ENCODE measurements around the gene TMEM131L.
A peak's percentile ranks its signal among the peaks of the same experiment; 100 is the strongest.

The TMEM131L gene

DNA sequence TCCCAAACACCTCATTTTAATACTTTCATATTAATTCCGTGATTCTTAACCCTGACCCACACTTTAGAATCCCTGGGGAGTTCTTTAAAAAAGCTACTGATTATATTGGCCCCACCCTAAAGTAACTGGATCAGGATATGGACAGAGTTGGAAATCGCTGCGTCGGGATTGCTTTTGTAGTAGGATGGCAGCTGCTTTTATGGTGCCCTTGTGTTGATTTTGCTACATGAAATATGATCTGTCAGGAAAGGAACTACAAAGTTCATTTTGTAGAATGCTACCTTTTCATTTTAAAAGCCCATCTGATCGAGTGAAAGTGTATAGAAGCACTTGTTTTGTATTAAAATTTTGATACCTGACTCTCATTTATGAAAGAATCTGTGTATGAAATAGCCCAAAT, 43.6 kb downstream of the TMEM131L start:
- DNase-seq, result no peak

DNA sequence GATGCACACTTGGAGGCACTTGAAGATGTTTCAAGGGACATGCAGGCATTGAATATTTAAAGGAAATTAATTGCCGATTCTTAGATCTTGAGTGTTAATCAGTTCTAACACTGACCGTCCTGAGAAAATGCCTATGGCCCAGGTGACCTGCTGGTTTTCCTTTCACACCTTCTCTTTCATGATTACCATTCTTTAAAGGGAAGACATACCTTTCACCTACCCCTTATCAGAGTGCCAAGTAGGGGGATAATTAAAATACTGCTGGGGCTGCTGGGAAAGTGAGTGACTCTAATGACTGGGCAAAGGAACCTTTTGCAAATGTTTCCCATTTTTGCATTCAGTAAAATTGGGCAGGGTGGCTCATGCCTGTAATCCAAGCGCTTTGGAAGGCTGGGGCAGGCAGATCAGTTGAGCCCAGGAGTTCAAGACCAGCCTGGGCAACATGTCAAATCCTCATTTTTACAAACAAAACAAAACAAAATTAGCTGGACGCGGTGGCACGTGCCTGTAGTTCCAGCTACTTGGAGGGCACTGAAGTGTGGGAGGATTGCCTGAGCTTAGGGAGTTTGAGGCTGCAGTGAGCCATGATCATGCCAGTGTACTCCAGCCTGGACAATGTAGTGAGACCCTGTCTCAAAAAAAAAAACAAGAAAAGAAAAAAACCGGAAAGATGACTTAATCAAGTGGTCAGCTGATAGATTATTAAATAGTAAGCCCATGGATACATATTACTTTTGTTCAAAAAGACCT, 44.3 kb downstream of the TMEM131L start:
- DNase-seq, result no peak

DNA sequence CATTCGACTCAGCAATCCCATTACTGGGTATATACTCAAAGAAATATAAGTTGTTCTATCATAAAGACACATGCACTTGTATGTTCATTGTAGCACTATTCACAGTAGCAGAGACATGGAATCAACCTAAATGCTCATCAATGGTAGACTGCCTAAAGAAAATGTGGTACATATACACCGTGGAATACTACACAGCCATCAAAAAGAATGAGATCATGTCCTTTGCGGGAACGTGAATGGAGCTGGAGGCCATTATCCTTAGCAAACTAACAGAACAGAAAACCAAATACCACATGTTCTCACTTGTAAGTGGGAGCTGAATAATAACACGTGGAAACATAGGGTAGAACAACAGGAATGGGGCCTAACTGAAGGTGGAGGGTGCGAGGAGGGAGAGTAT, 44.9 kb downstream of the TMEM131L start:
- DNase-seq, result no peak

DNA sequence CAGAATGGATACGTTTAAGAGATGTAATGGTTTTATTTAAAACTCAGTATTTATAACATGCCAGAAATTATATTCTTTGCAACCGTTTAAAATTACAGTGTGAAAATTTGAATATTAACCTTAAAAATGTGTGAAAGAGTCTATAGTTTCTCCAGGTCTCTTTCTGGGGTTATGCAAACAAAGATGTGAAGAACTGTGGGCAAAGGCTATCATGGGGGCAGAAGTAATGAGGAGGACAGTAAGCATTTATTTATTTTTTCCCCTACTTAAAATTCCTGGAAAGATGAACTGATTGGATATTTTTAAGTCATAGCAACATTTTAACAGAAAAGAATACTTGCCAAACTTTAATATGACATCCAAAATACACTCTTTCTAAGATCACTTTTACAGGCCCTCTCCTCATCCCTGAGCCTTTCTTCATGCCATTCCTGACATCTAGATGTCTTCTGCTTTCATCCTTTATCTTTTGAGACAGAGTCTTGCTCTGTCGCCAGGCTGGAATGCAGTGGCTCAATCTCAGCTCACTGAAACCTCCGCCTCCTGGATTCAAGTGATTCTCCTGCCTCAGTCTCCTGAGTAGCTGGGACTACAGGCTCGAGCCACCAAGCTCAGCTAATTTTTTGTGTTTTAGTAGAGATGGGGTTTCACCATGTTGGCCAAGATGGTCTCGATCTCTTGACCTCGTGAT, 46.1 kb downstream of the TMEM131L start:
- DNase-seq, result no peak

DNA sequence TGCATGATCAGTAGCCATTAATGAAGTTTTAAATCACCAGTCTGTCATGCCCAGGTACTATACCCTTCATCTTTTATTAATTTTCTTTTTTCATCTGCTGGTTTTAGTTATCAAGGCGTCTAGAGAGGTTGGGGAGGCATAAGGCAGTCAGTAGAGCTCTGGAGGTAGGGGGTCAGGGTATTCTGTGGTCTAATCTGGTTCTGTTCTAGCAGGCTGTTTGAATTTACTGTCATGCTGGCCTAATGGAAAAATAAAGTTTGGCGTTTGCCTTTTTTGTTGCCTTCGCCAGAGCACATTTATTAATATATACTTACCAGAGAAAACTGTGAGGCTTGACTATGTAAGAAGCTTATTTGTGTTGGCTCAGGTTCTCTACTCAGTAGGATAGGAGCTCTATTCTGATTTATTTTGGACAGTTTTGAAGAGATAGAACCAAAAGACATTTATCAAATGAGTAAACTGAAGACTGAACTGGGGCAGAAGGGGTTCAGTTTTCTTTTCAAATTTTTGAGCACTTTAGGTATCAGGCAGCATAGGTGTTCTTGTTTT, 46.9 kb downstream of the TMEM131L start:
- no peak for DNase-seq

DNA sequence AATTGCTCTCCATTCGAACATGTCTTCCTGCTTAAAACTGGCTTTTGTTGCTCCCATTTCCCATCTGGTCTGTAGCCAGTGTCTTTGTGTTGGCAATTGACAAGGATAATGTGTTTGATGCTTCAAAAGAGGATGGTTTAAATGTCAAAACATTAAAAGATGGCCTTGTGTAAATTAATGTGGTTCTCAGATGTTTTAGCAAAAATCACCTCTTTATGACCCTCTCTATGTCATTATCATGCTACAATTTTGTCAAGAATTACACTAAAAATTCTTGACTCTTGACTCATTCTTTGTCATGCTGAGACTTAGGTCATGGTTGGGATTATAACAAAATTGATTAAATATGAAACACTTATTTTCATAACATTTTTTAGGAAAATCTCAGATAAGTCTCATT, 47.4 kb downstream of the TMEM131L start:
- DNase-seq, result no peak

DNA sequence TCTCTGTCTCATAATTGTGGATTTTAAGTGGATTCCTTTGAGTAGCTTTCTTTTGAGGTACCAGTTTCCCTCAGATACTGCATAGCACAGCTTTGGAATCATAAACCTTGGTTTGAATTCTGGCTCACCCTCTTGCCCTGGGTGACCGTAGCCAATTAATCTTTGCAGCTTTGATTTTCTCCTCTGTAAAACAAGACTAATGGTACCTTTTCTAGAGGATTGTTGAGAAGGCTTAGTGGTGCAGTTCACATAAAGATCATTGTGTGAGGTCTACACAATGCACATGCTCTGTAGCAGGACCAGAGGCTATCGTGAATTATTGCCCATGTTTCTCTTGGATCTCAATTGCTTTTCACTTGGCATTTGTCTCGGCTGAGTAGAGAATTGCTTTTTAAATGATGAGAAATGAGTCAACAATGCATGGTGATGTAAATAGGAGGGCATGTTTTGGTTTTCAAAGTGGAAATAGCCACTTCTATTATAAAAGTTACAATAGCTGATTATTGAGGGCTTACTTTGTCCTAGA, 47.9 kb downstream of the TMEM131L start:
- no peak for DNase-seq

DNA sequence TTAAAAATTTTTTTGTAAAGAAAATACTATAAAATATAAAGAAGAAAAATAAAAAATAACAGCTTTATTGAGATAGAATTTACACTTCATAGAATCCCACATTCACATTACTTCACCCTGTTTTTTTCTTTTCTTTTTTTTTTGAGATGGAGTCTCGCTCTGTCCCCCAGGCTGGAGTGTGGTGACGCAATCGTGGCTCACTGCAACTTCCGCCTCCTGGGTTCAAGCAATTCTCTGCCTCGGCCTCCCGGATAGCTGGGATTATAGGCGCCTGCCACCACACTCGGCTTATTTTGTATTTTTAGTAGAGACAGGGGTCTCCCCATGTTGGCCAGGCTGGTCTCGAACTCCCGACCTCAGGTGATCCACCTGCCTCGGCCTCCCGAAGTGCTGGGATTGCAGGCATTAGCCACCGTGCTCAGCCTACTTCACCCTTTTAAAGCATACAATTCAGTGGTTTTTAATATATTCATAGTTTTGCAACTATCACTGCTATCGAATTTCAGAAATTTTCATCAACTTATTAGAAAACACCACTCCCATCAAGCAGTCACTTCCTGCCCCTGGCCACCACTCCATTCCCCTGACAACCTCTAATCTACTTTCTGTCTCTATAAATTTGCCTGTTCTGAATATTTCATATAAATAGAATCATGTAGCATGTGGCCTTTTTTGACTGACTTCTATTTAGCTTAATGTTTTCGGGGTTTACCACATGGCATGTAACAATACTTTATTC, 48.7 kb downstream of the TMEM131L start:
- no peak for DNase-seq

DNA sequence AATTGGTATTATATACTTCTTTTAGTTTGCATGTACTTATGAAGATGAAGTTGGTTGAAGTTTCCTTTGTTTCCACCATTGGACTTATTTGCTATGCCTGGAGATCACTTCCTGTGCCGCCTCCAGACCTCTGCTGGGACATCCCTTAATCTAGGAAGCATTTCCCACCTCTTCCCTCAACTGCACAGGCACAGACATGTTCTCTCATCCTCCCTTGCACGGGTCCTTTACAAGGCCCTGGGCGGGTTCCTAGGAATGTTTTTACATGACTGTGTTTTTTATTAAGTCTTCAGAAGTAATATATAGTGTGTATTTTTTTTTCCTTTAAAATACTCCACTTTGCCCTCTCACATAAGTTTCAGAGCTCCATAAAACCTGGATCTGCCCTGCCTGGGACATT, 51.0 kb downstream of the TMEM131L start:
- no peak for DNase-seq

DNA sequence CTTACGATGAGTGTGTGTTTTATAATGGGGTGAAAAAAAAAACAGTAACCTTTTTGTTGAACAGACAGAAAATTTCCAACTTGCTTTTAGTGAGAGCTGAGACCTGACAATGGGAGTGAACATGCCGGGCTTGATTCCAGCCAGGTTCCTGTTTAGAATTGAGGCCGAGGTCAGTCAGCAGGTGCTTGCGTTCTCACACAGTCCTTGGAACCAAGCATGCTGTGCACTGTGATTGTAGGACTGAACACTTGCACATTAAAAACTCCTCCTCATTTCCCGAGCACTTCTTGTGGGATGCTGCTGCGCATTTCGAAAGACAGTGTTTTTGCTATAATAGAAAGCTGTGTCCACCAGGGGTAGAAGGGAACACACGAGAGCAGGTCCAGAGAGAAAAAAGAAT, 51.8 kb downstream of the TMEM131L start:
- no peak for DNase-seq

DNA sequence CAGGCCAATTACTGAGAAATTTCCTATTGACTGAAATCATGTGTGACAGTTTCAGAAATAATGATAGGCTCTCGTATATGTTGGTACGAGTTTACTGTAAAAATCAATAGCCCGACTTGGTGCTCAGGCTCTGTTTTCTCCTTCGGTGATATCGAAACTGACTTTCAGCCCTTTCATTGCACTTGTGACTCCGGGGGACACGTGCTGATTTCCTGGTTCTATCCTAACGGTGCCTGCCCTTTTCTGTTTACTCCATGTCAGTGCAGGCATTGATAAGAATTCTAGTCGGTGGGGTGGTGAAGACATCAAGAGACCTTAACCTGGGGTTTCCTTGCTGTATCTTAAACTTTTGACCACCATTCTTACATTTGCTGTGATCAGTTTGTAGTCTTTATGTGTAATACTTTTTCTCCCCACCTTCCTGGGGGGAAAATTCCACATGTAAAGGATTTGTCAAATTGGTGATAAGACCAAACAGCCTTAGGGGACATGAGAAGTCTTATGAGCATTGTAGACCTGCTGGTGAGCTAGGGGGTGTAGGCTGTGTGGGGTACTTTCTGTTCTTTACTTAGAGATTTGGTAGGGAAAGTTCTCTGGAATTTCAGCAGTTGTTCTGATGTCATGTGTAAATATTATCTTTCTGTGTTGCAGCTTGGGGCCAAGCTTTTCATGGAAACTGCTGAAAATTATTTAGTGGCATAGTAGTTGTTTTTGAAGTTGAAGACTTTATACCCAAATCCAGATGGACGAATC, 52.7 kb downstream of the TMEM131L start:
- DNase-seq, result no peak

DNA sequence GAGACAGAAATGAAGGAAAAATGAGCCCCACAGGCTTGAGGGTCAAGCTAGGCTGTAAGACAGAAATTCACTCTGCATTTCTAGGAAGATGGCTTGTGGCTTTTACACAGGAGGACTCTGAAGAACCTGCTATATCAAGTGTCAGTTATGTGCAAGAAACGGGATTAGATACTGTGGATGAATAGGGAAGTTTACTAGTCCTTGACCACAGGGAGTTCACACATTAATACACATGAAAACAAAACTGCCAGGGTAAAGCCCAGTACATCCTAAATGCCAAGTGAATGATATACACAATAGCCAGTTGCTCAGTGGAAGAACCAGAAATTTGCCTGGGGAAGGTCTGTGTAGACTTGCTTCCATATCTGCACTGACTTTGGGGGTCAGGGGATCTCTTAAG, 53.5 kb downstream of the TMEM131L start:
- no peak for DNase-seq

DNA sequence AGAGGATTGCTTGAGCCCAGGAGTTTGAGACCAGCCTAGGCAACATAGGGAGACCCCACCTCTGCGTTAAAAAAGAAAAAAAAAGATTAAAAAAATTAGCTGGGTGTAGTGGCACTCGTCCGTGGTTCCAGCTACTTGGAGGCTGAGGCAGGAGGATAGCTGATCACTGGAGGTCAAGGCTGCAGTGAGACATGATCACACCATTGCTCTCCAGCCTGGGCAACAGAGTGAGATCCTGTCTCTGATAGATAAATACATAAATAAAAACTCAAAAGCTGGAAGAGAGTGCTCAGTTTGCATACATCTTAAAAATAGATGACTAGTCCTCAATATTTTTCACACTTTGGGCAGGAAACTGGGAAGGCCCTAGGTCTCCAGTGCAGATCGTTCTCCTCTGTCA, 54.1 kb downstream of the TMEM131L start:
- no peak for DNase-seq

DNA sequence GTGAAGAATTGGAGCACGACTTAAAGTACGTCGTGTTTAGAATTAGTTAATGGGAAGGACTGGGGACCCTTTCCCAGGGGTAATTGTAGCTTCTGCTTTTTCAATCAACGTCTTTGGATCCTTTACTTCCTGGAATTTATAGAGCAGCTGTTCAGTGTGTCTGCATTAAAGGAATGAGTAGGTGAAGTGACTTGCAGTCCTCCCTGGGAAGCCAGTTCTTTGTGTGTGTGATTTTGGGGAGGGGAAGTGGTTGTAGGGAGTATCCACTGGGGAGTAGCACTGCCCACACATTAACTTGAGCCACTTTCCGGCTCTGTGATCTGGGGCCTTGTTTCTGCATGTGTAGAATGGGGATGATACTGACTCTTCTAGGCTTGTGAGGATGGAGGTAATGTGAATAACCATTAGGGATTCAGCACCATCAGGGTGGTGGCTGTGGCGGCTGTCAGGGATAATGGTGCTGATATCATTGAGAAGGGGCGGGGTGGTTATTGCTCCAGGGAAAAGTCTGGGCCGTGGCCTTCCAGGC, 54.7 kb downstream of the TMEM131L start:
- peak in 1 of 2 donors; percentile 35 for DNase-seq

DNA sequence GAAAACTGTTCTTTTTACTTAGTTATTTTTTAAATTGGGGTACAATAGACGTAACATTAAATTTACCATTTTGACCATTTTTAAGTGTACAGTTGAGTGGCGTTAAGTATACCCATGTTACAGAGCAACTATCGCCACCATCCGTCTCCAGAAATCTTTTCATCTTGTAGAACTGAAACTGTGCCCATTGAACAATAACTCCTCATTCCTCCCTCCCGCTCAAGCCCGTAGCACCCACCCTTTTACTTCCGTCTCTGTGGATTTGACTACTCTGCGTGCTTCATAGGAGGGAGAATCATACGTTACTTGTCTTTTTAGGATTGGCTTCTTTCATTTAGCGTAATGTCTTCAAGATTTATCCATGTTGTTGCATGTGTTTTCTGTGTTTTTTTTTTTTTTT, 55.3 kb downstream of the TMEM131L start:
- DNase-seq, result no peak

DNA sequence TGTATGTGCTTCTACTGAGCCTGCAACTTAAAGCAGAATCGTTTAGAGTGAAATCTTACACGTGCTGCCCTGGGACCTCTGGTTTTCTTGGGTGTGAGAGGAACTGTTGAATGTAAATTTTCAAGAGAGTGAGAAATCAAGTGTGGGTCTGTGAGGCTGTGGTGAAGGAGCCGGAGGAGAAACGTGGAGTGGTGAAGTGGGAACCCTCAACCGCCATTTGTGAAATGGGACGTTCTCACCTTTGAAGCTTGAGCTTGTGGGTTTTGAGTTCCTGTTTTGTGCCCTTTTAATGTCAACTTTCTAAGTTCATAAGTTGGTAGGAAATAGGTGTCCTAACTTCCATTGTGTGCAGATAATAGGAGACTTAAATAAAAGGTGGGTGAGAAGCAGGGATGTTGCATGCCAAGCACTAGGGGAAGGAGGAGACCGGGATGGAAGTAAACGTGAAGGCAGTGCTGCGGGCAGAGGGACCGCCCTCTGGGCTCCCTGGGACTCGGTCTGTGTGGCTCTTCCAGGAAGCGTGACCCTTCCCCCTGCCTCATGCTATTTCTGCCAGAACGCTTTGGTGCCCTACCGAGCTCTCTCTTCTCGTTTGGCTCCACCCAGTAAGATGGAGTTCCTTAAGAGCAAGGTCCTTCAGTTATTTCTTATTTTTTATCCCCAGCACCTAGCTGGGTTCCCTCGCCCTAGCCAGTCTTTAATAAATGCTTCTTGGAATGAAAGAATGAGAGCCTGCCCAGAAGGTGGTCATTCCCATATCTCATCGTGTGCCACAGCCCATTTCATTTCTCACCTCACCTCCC, 56.0 kb downstream of the TMEM131L start:
- no peak for DNase-seq

DNA sequence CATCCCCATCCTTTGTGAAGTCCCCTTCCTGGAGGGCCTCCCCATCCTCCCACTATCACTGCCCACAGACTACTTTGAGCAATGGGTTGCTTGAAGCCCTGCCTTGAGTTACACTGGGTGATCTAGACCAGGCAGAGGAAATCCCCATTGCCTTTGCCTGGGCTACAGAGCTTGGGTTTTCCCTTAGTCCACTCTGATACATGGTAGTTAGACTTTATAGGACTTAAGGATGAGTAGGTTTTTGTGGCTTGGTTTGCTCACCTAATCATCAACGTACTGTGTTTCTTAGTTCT, 56.6 kb downstream of the TMEM131L start:
- DNase-seq, result no peak

DNA sequence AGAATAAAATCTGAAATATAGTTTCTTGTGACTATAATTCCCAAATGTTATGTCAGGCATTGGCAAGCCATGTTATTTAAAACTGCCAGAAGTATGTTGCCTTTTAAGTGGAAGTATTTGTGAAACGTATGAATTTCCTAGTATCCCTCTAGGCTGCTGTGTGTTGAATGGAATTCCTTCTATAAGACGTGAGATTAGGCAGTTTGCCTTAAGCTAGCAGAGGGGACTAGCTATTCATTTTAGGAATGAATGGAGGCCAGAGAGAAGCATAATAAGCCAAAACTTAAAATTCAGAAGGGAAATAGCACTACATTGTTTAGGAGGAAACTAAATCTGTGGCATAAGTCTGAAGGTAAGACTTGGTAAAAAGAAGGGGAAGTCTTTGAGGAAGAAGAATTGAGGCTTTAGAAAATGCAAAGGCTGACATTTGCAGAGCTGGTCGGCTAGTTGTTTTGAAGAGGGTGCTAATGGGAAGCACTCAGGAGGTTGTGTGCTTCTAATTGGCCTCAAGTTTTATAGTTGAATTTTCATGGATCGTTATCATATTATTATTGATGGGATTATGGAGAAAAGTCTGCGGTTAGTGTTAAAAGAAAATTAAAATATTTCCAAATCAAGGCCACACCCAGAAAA, 57.1 kb downstream of the TMEM131L start:
- DNase-seq, result no peak

DNA sequence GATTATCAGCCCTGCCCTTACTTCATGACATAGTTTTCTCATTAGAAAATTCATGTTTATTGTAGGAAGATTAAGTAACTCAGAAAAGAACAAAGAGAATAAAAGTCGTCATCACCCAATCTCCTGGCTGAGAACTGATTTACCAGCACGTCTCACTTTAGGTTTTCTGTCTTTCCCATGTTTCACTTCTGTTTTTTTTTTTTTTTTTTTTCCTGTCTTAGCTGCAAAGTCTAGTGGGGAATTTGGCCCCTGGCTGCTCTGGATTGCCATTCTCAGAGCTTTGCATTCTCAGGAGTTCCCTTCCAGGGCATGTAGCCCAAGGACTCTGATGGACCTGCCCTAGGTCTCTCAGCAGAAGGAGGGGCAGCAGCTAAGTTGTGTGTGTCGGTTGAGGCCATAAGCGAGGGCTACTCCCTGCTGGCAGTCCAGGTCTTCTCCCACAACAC, 57.8 kb downstream of the TMEM131L start:
- no peak for DNase-seq

DNA sequence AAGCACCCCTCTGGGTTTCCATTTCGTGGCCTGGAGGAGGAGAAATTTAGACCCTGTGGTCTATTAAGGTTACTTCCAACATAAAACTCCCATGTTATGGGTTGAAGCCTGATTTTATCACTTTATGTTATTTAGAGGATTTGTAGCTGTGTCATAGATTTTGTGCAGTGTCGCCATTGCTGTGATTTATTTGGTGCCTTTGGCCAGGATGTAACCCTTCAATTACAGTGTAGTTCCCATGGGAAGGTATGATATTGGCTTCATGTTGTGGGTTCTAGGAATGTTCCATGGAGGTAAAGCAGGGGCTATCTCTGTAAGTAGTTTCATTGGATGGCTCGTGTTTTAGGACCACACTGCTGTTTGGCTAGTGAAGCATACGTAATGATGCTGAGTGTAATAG, 58.5 kb downstream of the TMEM131L start:
- DNase-seq, result no peak

DNA sequence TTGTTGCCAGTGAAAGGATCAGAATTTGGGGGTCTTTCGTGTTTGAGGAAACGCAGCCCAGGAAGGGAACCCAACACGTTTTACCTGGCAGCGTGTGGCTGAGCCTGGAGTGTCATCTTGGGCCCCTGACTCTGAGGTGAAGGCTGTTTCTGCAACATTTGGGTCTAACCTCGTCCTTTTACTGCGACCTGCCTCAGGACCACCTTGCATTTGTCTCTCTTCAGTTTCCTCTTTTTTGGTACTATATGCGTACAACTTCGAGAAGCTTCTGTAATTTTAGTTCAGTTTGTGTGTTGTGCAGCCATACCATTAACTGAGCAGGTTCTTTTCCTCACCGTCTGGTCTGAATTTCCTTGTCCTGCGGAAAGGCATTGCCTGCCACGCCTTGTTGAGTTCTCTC, 61.5 kb downstream of the TMEM131L start:
- DNase-seq, result no peak
